Mesendoderm (in vitro differentiated cells): ENCODE data around the gene RARG.

Experiments
- DNase-seq: peaks from one replicate; pipeline ENCODE4 v3.0.0; 2013
- H2AK5ac ChIP-seq: 2 replicates; pipeline ENCODE4 v1.6.1; 2013; ENCODE audit warnings: low read length, inconsistent platforms
- H2BK120ac ChIP-seq: 2 replicates; pipeline ENCODE4 v1.6.1; 2013; ENCODE audit warnings: low read depth, mild to moderate bottlenecking, low read length, moderate library complexity, mixed read lengths
- H2BK15ac ChIP-seq: replicated peaks from 2 replicates; pipeline ENCODE4 v1.6.1; 2013; ENCODE audit warnings: low read depth, mild to moderate bottlenecking, moderate library complexity
- H2BK5ac ChIP-seq: 2 replicates; pipeline ENCODE4 v1.6.1; 2013; ENCODE audit warnings: low read length, inconsistent platforms
- H3K18ac ChIP-seq: 2 replicates; pipeline ENCODE4 v1.6.1; 2013; ENCODE audit warnings: mild to moderate bottlenecking, low read length, mixed read lengths
- H3K23ac ChIP-seq: one replicate; pipeline ENCODE4 v1.6.1; 2013; ENCODE audit warnings: low read length
- H3K27ac ChIP-seq: 2 replicates; pipeline ENCODE4 v1.5.1; 2013; ENCODE audit warnings: low read depth, mild to moderate bottlenecking, inconsistent platforms, low read length, moderate library complexity
- H3K27me3 ChIP-seq: 2 replicates; pipeline ENCODE4 v1.6.1; 2013; ENCODE audit warnings: low read length, control low read depth, mild to moderate bottlenecking, inconsistent platforms; ENCODE audit not compliant: insufficient read depth, poor library complexity
- H3K36me3 ChIP-seq: 2 replicates; pipeline ENCODE4 v1.6.1; 2013; ENCODE audit warnings: low read length, inconsistent platforms; ENCODE audit not compliant: control insufficient read depth, insufficient read depth
- H3K4ac ChIP-seq: one replicate; pipeline ENCODE4 v1.6.1; 2013; ENCODE audit warnings: low read depth, mild to moderate bottlenecking, low read length, moderate library complexity
- H3K4me1 ChIP-seq: 2 replicates; pipeline ENCODE4 v1.6.1; 2013; ENCODE audit warnings: low read depth, low read length, inconsistent platforms; ENCODE audit not compliant: control insufficient read depth
- H3K4me2 ChIP-seq: 2 replicates; pipeline ENCODE4 v1.6.1; 2013; ENCODE audit warnings: low read length
- H3K4me3 ChIP-seq: 2 replicates; pipeline ENCODE4 v1.5.1; 2013; ENCODE audit warnings: mild to moderate bottlenecking, low read length
- H3K56ac ChIP-seq: one replicate; pipeline ENCODE4 v1.6.1; 2013; ENCODE audit warnings: low read length
- H3K79me1 ChIP-seq: 2 replicates; pipeline ENCODE4 v1.6.1; 2013; ENCODE audit warnings: low read length, inconsistent platforms
- H3K79me2 ChIP-seq: 2 replicates; pipeline ENCODE4 v1.6.1; 2013; ENCODE audit warnings: mild to moderate bottlenecking, low read length; ENCODE audit not compliant: control insufficient read depth, insufficient read depth
- H3K9ac ChIP-seq: 2 replicates; pipeline ENCODE4 v1.6.1; 2013; ENCODE audit warnings: low read length, inconsistent platforms
- H4K5ac ChIP-seq: one replicate; pipeline ENCODE4 v1.6.1; 2013; ENCODE audit warnings: low read length
- H4K8ac ChIP-seq: one replicate; pipeline ENCODE4 v1.6.1; 2013; ENCODE audit warnings: low read depth, mild to moderate bottlenecking, control low read depth, low read length, moderate library complexity
- WGBS: extraction: QIAGEN DNeasy Blood & Tissue Kit; methylation state at CpG from one replicate; pipeline ENCODE4 v1.1.7; 2013; ENCODE audit warnings: low lambda C conversion rate, missing lambda C conversion rate; ENCODE audit not compliant: insufficient coverage; ENCODE audit errors: extremely low coverage; 5-methylcytosine and 5-hydroxymethylcytosine counted together

RARG gene

DNA sequence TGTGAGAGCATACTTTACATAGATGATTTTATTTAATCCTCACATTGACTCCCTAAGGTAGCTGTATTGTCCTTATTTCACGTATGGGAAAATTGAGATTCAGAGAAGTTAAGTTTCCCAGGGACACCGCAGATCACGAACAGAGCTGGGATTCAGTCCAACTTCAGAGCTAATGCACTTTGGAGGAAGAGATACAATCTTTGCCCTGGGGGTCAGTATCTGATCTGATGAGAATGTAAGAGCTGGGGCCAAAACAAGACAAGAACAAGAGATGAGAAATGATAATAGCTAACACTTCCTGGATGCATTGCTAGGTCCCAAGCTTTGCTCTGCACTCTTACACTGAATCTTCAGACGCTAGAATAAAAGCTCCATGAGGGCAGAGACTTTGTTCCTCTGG, 45.3 kb downstream of the RARG start:
- Histone ChIP-seq H2BK120ac (no peak overlapping the region), H3K79me1 (peaks cover 9% of the 10 kb centered on the region), H3K27me3 (no peaks in the 10 kb centered on the region), H3K36me3 (peaks cover 9% of the 10 kb centered on the region), H2AK5ac (no peak overlapping the region), H4K8ac (no peak overlapping the region), H2BK5ac (no peak overlapping the region), H3K79me2 (peaks cover 2% of the 10 kb centered on the region), H3K9ac (no peak overlapping the region), H3K4me3 (no peak overlapping the region), H3K4me2 (no peak overlapping the region), H3K23ac (no peak overlapping the region), H3K56ac (no peak overlapping the region), H4K5ac (no peak overlapping the region), H3K18ac (no peak overlapping the region), H3K4ac (no peak overlapping the region), H3K27ac (no peak overlapping the region), H3K4me1 (peaks cover 2% of the 10 kb centered on the region), H2BK15ac (no peak overlapping the region)
- WGBS = no CpG with 5 or more reads among the region's 4 CpGs
- no peak for DNase-seq

GRCh38 chr12:53185582-53186153, 46.3 kb downstream of the RARG start:
- no peak for DNase-seq
- Histone ChIP-seq H3K36me3 (peaks cover 9% of the 10 kb centered on the region), H3K4me3 (no peak overlapping the region)

DNA sequence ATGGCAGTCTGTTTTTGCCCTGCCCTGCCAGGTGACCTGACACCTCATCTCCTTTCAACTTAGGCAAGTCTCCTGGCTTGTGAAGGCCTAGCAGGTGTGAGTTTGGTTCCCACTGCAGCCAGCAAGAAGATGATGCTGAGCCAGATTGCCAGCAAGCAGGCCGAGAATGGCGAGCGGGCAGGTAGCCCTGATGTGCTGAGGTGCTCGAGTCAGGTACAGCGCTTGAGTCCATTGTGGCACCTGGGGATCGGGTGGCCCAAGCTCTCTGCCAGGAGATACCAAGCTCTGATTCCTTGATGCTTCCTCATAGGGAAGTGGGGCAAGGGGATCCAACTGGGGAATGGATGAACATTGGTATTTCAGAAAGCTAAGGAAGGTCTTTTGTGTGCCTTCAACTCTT, 47.2 kb downstream of the RARG start:
- WGBS = no CpG with 5 or more reads among the region's 6 CpGs
- H3K36me3 ChIP-seq = peaks cover 9% of the 10 kb centered on the region

More at GRCh38 chr12:53185582-53186153, 46.3 kb downstream of the RARG start:
- Histone ChIP-seq H3K56ac (no peak overlapping the region), H3K27me3 (no peaks in the 10 kb centered on the region), H3K4me1 (peaks cover 2% of the 10 kb centered on the region), H4K5ac (no peak overlapping the region), H2BK120ac (no peak overlapping the region), H3K79me2 (peaks cover 2% of the 10 kb centered on the region), H2BK5ac (no peak overlapping the region), H3K27ac (no peak overlapping the region), H3K18ac (no peak overlapping the region), H2BK15ac (no peak overlapping the region), H3K4me2 (no peak overlapping the region), H3K79me1 (peaks cover 9% of the 10 kb centered on the region), H4K8ac (no peak overlapping the region), H3K4ac (no peak overlapping the region), H3K23ac (no peak overlapping the region), H3K9ac (no peak overlapping the region), H2AK5ac (no peak overlapping the region)
- no CpG with 5 or more reads among the region's 3 CpGs for WGBS

DNA sequence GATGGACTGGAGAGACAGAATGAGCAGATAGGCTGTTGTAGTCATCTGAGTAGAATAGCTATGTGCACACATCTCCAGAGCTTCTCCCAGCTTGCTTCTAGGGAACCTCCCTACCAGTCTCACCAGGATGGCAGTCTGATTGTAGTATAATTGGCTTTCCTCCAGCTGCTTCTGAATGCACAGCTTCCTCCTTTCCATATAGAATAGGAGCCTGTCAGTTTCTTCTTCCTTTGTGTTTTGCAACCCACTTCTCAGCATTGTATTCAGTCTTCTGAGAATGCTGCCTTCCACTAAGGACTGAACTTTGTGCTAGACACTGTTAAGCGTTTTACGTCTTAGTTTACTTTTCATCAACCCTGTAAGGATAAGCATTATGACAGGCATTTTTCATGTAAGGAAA, 49.1 kb downstream of the RARG start:
- WGBS = no CpG with 5 or more reads among the region's 2 CpGs
- H2BK15ac ChIP-seq = no peak overlapping the region
- no peak overlapping the region for H3K4me3 ChIP-seq
- DNase-seq = no peak
- H4K8ac ChIP-seq = no peak overlapping the region
- peaks cover 9% of the 10 kb centered on the region for H3K79me1 ChIP-seq
- no peak overlapping the region for H4K5ac ChIP-seq
- H3K4me2 ChIP-seq = no peak overlapping the region
- H3K27me3 ChIP-seq = no peaks in the 10 kb centered on the region
- peaks cover 2% of the 10 kb centered on the region for H3K4me1 ChIP-seq
- H3K9ac ChIP-seq = peak overlapping the region; percentile 8
- H2BK5ac ChIP-seq = no peak overlapping the region
- no peak overlapping the region for H3K4ac ChIP-seq
- H3K79me2 ChIP-seq = peaks cover 2% of the 10 kb centered on the region
- H2AK5ac ChIP-seq = no peak overlapping the region
- no peak overlapping the region for H3K56ac ChIP-seq
- no peak overlapping the region for H3K18ac ChIP-seq
- H3K23ac ChIP-seq = no peak overlapping the region
- H2BK120ac ChIP-seq = no peak overlapping the region
- peaks cover 9% of the 10 kb centered on the region for H3K36me3 ChIP-seq
- no peak overlapping the region for H3K27ac ChIP-seq

More for the DNA sequence above, 47.2 kb downstream of the RARG start:
- Histone ChIP-seq H3K4ac (no peak overlapping the region), H4K5ac (no peak overlapping the region), H3K4me2 (no peak overlapping the region), H2BK15ac (no peak overlapping the region), H3K4me3 (no peak overlapping the region), H3K9ac (no peak overlapping the region), H3K27me3 (no peaks in the 10 kb centered on the region), H3K23ac (no peak overlapping the region), H3K4me1 (peaks cover 2% of the 10 kb centered on the region), H3K27ac (no peak overlapping the region), H2AK5ac (no peak overlapping the region), H3K79me2 (peaks cover 2% of the 10 kb centered on the region), H2BK5ac (no peak overlapping the region), H3K18ac (no peak overlapping the region), H3K79me1 (peaks cover 9% of the 10 kb centered on the region), H3K56ac (no peak overlapping the region), H2BK120ac (no peak overlapping the region), H4K8ac (no peak overlapping the region)
- no peak for DNase-seq

DNA sequence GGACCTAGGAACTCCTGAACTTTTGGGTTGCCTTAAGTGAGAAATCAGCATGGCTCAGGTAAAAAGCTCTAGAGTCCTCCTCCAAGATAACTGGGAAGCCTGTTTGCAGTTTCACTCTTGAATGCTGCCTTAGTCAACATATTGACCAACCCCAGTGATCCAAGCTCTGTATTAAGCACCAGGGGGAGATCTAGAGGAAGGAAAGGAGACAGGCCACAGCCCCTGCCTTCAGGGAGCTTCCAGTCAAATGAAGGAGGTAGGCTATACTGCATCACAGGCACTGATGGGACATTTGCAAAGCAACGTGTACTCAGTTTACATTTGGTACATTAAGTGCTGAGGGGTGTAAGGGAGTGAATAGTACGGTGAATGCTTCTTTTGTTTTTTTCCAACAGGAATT, 50.1 kb downstream of the RARG start:
- peaks cover 2% of the 10 kb centered on the region for H3K4me1 ChIP-seq

More for the DNA sequence above, 50.1 kb downstream of the RARG start:
- Histone ChIP-seq H3K79me2 (peaks cover 2% of the 10 kb centered on the region), H3K18ac (no peak overlapping the region), H3K4me2 (peak overlapping the region; percentile 13), H4K8ac (no peak overlapping the region), H2AK5ac (no peak overlapping the region), H3K27me3 (no peaks in the 10 kb centered on the region), H3K4me3 (no peak overlapping the region), H3K56ac (peak overlapping the region; percentile 98), H2BK5ac (no peak overlapping the region), H3K4ac (no peak overlapping the region), H3K36me3 (peaks cover 9% of the 10 kb centered on the region), H2BK15ac (no peak overlapping the region), H2BK120ac (no peak overlapping the region), H3K79me1 (peaks cover 9% of the 10 kb centered on the region), H3K23ac (no peak overlapping the region), H3K27ac (no peak overlapping the region), H3K9ac (peak overlapping the region; percentile 94), H4K5ac (no peak overlapping the region)
- WGBS = no CpG with 5 or more reads among the region's 2 CpGs
- no peak for DNase-seq
